Epithelial cell of proximal tubule (primary cell): ENCODE measurements around the gene PHACTR1. TPM values are rescaled to one million over a fixed set of nuclear protein-coding genes. Genes with fewer than 3 reads are reported as not detected.

Experiments
- DNase-seq: peaks from one replicate; pipeline ENCODE4 v3.0.0-alpha.2; 2011; ENCODE audit warnings: low read depth
- H3K4me3 ChIP-seq: 2 replicates; pipeline ENCODE4 v1.5.1; 2011; ENCODE audit warnings: low read depth, mild to moderate bottlenecking, low read length
- total RNA-seq: library from RNA; depleted of rRNA; stranded (reverse); fragments of >200 nt; gene quantifications from 2 replicates; pipeline ENCODE4 v1.2.3, GENCODE V29; 2015
- TF ChIP-seq, protein P1 (sequence below): conservative IDR thresholded peaks from 2 replicates; pipeline ENCODE4 v1.5.1; 2012; ENCODE audit warnings: low read depth, mild to moderate bottlenecking, low read length

PHACTR1 gene
- total RNA-seq, 1 donor from 2014 or later: 0.98 TPM

DNA sequence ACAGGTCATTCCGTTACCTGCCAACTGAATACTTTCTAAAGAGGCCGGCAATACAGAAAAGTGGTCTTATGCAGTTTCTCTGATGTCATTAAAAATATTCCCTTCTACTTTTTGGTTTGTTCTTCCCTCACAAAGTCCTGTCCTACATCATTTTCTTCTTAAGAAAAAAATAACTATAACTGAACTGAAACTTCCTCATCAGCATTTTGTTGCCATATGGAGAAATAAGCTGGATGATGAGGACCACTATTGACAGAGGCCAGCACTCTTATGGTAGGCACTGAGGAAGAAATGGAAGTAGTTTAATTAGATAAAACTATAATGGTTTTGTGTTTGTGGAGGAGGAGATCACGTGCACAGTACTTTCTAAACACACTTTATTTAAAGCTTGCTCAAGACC lies 274.9 kb downstream of the PHACTR1 start:
- no peak overlapping the region for H3K4me3 ChIP-seq
- TF ChIP-seq, protein P1, sequence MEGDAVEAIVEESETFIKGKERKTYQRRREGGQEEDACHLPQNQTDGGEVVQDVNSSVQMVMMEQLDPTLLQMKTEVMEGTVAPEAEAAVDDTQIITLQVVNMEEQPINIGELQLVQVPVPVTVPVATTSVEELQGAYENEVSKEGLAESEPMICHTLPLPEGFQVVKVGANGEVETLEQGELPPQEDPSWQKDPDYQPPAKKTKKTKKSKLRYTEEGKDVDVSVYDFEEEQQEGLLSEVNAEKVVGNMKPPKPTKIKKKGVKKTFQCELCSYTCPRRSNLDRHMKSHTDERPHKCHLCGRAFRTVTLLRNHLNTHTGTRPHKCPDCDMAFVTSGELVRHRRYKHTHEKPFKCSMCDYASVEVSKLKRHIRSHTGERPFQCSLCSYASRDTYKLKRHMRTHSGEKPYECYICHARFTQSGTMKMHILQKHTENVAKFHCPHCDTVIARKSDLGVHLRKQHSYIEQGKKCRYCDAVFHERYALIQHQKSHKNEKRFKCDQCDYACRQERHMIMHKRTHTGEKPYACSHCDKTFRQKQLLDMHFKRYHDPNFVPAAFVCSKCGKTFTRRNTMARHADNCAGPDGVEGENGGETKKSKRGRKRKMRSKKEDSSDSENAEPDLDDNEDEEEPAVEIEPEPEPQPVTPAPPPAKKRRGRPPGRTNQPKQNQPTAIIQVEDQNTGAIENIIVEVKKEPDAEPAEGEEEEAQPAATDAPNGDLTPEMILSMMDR: no peak

GRCh38 chr6:12992770-12993169 lies 276.2 kb downstream of the PHACTR1 start:
- TF ChIP-seq, protein P1: no peak
- no peak for DNase-seq
- no peak overlapping the region for H3K4me3 ChIP-seq

More for the DNA sequence above, 274.9 kb downstream of the PHACTR1 start:
- no peak for DNase-seq

DNA sequence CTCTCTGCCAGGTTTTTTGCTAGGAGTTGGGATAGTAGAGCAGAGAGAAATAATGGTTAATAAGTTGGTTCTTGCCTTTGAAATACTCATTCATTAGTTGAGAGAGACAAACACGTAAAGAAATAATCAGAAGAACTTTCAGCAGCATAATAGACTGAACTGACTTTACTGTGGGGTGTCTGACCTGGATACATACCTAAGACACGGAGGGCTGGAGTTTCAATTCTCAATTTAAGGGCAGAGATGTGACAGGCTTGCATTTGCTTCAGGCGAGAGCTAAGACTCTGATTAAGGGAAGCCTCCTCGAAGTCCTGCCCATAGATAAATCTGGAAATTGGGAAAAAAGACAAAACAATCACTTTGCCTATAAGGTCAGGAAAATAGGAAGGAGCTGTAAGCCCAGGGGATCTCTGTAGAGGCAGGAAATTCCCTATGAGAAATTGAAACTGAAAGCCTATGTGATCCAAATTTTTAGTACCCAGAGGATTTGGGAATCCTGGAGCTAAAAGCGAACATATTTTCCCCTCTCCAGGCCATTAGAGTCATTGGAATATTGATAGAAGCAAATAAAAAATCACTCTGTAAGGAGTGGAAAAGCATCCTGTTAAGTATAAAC lies 276.8 kb downstream of the PHACTR1 start:
- DNase-seq: no peak
- H3K4me3 ChIP-seq: no peak overlapping the region
- TF ChIP-seq, protein P1: no peak

- TF ChIP-seq, protein P1: no peak
- DNase-seq: no peak
- no peak overlapping the region for H3K4me3 ChIP-seq
These were observed 278.9 kb downstream of the PHACTR1 start for GRCh38 chr6:12995419-12995818.

- DNase-seq: no peak
- TF ChIP-seq, protein P1: no peak
- no peak overlapping the region for H3K4me3 ChIP-seq
These were observed 284.0 kb downstream of the PHACTR1 start for GRCh38 chr6:13000537-13000936.

GRCh38 chr6:13001927-13002326 lies 285.4 kb downstream of the PHACTR1 start:
- DNase-seq: no peak
- TF ChIP-seq, protein P1: no peak

DNA sequence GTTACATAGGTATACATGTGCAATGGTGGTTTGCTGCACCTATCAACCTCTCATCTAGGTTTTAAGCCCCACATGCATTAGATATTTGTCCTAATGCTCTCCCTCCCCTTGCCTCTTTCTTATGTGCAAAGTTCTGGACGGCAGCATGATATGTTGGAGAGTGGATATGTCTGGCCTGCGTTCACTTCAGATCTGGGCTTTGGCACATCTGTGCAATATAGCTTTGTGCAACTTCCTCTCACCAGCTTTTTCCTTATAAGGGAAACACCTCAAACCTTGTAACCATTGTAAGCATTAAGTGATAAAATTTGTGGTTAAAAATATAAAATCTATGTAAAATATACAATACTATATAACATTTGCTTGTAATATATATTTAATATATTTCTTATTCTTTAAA lies 288.0 kb downstream of the PHACTR1 start:
- H3K4me3 ChIP-seq: no peak overlapping the region
- DNase-seq: no peak
- TF ChIP-seq, protein P1: no peak

More at GRCh38 chr6:13001927-13002326, 285.4 kb downstream of the PHACTR1 start:
- no peak overlapping the region for H3K4me3 ChIP-seq
